Frontal cortex (tissue), 4 donors: ENCODE data around the gene UBE2J2. TPM values are rescaled to one million over a fixed set of nuclear protein-coding genes. Genes with fewer than 3 reads are reported as not detected.

Source experiments
- DNase-seq, 2 donors: peaks; one replicate each; pipeline ENCODE4 v3.0.0; 2012; ENCODE audit warnings: low spot score in 2 of 2
- FAIRE-seq: peaks from 2 replicates; lab custom pipeline; 2012; peaks lifted over from hg19 to GRCh38; lab: Jason Lieb, UNC
- total RNA-seq: library from RNA; depleted of rRNA; stranded (reverse); fragments of >200 nt; gene quantifications from one replicate; pipeline ENCODE4 v1.2.3, GENCODE V29; 2014
- donor health status: control.
- donor health status: control.
- donor health status: control.

The UBE2J2 gene
- total RNA-seq, 1 donor from 2014 or later: 37.9 TPM

DNA sequence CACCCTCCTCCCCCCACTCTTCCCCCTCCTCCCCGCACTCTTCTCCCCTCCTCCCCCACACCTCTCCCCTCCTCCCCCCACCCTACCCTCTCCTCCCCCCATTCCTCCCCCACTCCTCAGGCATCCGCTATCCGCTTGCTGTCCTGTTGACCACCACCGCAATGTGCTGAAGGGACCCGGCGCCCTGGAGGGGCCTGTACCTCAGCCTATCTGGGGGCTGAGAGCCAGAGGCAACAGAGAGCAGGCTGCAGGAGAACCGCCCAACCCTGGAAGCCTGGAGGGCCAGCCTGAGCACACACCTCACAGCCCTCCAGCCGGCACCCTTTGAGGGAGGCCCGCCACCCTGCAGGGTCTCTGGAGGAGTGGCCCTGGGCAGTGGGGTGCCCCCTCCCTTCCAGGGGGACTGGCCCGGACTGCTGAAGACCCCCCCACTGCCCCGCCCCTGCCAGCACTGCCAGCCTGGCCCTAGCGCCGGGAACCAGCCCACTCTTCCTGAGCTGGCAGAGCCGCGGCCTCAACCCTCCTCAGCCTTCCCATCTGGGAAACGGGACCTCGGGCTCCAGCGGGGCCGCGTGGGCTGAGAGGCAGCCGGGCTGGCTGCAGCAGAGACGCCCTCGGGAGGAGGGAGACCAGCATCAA lies 28.4 kb downstream of the UBE2J2 start:
- FAIRE-seq (no peak), DNase-seq (no peak)

DNA sequence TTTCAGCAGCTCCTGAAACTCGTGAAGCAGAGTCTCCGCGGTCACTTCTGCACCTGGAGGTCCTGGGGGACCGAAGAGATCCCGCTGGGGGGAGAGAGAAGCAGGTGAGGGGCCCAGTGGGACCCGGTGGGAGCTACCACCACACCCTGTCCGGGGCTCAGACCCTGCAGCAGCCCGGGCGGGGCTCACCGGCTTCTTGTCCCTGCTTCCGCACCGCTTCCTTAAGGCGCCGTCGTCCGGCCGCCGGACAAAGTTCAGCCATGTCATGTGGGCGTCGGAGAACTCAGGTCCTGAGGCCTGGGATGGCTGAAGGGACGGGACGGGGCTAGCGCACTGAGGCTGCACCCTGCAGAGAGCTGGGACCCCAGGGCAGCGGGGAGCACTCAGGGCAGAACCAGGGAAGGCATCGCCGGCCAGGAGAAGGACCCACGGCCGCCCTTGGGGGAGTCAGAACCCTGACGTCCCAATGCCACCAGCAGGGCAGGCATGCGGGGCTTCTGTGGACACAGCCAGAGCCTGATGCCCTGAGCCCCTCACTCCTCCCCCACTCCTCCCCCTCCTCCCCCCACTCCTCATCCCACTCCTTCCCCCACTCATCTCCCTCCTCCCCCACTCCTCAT lies 29.4 kb downstream of the UBE2J2 start:
- FAIRE-seq: no peak
- DNase-seq: no peak

DNA sequence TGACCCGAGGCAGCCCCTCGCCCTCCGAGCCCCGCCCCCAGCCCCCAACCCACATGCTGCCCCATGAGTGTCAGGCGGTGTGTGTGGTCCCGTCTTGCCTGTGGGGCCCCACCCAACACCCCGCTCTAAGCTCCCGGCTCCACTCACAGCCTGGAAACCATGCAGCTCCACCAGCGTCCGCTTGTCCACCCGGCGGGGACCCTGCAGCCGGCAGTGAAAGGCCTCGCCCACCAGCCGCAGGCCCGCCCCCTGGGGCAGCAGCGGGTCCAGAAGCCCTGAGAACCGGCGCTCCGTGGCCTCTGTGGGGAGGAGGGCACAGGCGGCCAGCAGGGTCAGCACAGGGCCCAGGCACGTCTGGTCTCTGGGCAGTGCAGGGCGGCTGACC lies 29.9 kb downstream of the UBE2J2 start:
- FAIRE-seq: no peak

DNA sequence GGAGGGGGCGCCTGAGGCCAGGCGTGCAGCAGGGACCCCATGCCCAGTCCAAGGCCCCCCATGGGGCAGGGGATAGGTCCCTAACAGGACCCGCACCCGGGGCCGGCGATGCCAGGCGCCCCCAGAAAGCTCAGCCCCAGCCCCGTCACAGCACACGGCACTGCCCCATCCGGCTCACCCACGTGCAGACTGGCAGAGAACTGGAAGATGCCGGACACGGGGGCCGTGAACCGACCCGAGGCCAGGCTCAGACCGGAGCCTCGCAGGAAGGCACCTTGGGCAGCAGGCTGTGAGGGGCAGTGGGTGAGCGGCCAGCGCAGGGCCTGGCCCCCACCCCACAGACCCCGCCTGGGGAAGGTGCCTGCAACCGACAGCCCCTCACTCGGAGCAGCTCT lies 30.4 kb downstream of the UBE2J2 start:
- no peak for FAIRE-seq
- DNase-seq: no peak

More for the DNA sequence above, 29.9 kb downstream of the UBE2J2 start:
- no peak for DNase-seq

DNA sequence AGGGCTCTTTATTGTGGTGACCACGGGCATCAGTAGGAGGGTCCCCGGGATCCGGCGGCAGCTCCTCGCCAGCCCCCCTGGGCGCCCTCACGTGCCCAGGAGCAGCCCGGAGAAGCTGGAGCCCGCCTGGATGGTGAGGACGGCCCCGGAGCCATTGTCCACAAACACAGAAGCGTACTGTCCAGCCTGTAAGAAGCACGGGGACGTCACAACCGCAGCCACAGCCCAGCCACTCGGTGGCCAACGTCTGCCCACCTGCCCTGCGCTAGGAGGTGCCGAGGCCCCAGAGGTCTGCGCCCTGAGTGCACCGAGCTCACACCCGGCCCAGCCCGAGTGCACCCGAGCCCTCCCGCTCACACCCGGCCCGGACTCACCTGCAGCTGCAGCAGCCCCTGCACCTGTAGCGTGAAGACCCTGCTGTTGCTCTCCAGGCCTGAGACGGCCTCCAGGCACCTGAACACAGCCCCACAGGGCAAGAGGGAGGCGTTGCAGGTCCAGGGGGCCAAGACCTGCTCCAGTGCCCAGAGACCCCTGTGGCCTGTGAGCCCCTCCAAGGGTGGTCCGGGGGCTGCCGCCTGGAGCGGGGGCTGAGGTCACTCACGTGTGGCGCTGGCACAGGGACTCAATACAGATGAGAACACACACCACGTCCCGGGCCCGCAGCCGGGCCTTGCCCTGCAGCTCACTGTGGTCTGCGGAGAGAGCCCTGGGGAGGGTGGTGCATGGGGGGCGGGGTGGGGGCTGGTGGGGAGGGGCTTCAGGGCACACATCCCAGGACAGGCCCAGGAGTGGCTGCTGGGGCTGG lies 31.0 kb downstream of the UBE2J2 start:
- no peak for FAIRE-seq
- DNase-seq: no peak

DNA sequence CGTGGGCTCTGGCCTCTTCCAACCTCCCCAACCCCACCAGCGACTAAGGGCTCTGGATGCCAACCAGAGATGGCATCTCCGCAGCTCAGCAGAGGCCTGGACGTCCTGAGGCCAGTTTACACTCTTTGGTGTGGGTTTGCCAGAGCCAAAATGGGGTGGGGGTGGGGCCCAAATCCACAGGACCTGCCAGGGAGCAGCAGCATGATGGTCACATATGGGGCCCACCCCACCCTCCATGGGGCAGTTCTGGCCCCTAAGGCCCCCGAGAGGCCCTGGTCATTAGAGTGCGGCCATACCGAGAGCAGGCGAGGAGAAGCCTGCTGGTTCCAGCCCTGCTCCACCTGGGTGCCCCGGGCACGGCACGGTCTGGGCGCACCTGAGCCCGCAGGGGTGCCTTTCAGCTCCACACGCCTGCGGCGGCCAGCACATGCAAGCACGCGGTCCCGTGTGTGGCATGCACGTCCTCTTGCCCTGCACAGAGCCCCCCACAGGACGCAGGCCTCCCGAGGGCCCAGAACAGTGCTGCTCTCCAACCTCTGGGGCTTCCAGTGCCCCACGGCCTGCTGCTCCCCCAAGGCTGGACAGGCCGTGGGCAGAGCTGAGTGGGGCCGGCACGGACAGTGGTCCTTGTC lies 31.9 kb downstream of the UBE2J2 start:
- FAIRE-seq: no peak
- DNase-seq: no peak

DNA sequence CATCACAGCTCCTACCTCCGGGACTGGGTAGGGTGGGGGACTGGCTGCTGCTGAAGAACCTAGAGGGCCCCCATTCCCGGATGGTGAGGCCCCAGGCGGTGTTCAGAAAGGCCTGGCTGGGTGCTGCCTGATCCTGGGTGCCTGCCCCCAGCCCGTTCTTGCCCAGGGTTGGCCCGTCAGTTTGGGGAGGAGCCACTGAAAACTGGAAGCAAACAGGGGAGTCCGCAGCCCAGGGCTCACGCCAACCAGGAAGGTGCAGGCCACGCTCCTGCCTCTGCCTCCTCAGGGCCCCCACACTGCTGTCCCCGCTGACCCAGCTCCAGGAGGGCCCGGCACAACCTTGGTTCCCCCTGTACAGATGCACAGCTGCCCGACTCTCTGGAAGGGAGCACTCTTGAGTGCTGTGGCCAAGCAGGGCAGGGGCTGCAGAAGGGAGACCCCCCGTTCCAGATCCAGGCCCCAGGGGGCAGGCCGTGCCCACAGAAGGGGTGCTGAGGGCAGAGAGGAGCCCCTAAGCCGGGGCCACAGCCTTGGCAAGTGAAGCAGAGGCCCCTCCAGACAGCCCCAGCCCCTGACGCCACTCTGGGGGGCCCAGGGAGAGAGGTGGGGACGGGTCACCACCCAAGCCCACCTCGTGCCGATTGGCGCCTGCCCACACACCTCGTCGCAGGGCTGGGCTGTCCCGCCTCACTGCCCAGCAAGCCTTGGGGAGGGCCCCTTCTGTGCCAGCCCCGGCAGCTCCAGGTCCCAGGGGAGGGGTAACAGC lies 32.6 kb downstream of the UBE2J2 start:
- no peak for DNase-seq
- no peak for FAIRE-seq

DNA sequence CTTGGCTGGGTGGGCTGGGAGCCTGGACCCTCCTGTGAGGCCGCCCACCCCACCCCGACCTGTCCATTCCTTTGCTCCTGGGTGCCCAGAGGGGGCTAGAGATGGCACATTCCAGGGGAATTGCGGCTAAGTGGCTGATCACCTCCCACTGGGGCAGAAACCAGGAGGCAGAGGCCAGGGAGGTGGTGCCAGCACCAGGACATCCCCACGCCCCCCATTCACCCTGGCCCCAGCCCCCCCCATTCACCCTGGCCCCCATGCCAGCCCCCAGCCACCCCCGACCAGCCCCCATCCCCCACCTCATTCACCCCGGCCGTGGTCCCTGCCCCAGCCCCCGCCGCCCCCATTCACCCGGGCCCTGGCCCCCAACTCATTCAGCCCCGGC lies 33.3 kb downstream of the UBE2J2 start:
- no peak for DNase-seq
- no peak for FAIRE-seq

DNA sequence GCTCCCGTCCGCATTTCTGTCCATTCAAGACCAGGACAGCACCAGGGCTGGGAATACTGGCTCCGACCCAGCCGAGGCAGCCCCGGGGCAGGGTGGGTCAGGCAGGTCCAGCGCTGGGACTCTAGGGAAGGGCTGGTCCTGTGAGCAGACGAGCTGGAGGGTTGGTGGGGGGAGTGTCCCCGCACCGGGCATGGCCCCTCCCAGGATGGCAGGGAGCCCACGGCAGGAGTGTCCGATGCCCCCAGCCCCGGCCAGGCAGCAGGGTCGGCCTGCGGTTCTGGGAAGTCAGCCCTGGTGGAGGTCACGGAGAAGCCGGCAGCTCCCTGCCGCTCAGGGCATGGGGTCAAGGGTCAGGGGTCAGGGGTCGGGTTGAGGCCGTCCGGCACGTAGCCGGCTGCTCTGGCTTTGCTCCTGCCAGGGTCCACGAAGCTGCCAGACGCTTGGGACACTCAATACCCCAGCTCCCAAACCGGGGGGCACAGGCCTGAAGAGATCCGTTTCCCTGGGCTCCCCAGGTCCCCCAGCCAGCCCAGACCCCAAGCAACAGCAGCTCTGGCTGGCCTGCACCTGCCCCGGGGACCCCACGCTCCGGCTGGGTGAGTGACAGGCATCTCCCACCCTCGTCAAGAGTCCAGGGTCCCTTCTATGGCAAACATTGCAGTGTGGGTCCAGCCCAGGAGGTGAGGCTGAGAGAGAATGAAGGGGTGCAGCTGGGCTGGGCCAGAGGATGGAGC lies 33.9 kb downstream of the UBE2J2 start:
- DNase-seq (no peak), FAIRE-seq (no peak)

DNA sequence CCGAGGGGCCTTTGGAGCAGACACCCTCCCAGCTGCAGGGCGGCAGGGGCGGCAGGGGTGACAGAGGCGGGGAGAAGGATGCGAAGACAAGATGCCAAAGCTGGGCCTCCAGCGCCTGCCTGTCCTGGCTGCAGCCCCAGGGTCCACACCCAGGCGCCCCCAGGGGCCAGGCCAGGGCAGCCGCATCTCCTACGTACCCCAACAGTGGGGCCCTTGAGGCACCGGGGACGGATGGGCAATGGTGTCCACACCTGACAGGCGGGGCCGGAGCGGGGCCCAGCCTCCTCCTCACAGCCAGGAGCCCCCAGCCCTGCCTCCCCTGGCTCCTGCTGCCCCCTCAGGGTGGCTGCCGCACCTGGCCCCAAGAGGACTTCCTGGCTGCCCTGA lies 34.4 kb downstream of the UBE2J2 start:
- no peak for FAIRE-seq
- no peak for DNase-seq

DNA sequence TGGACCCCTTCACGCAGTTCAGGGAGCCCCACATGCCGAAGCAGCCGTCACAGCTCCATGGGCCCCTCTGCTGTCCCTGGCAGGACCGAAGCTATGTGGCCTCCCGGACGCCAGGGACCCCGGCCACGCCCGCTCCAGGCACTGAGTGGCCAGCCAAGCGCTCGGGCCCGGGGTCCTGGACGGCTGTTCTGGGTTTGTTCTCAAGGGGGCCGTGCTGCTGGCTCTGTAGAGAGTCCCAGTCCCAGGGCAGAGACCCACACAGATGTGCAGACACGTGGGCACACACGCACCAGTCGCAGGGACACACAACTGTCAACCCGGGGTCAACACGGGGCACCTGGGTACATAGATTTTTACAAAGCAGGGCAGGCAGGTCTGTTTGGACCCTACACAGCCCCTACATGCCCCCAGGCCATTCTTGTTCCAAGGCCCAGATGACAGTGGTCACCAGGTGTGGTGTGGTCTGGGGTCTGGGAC lies 34.9 kb downstream of the UBE2J2 start:
- no peak for DNase-seq
- FAIRE-seq: no peak

DNA sequence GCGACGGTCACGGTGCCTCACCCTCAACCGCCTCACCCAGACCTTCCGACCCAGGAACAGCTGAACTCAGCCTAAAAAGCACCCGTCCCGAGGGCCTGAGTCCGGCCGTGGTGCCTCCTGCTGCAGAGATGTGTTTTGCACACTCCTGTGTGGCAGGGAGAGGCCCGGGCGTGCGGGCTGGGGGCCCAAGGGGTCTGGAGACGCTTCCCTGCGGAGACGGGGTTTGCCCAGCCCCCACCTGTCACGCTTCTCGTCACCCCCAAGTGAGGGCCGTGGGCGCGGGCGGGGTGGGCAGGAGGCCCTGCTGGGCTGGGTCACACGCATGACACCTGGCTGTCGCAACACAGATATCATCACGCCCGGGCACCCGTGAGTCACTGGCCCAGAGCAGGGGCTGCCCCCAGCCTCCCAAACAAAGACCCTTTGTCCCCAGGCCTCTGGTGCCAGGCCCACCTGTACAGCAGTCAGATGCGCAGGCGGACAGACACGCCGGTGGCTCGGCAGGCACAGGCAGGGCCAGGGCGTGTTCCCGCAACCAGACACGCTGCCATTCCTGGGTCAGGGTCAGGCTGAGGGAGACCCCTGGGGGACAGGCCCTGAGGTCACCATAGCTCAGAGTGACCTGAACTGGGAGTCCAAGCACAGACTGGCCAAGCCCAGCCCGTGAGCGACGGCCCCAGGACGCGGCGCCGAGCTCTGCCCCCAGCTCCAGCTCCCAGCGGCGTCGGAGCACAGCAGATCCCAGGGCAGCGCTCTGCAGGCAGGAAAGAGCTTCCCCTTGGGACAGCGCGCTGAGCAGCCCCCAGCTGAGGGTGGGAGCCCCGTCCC lies 35.6 kb downstream of the UBE2J2 start:
- DNase-seq (no peak), FAIRE-seq (no peak)

DNA sequence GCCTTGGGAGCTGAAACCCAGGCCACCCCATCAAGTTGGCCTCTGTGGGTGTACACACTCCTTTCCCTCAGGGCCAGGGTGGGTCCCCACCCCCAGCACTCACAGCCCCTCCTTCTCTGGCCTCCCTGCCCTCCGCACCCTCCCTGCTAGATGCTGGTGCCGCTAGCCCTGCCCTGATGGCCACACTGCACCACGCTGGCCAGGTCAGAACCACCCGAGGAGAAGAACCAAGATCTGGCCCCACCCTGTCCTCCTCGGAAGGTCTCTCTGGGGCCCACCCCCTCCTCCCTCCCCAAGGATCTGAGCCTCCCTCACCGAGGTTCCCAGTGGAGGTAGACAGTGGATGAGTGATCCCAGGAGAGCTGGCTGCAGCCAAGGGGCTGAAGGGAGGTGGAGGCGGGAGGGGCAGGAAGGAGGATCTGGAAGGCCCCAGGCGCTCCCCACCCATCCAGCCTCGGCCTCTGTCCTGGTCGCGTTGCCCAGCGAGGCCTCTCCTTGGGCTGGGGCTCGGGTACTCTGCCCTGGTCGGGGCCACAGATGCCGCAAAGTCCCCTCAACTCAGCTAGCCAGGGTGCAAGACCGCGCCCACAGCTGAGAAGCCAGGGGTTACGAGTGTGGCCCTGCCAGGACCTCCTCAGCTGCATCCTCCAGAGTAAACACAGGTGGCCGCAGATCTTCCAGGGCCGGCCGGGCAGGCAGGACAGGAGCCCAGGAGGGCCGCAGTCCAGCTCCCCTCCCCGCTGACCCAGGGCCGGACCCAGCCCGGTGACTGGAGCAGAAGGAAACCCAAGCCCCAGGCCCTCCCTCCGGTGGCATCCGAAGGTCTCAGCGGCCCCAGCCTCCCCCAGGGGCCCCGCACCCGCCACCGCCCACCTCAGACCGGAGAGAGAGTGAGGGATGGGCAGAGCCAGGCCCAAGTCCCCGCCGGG lies 36.4 kb downstream of the UBE2J2 start:
- no peak for FAIRE-seq
- no peak for DNase-seq

DNA sequence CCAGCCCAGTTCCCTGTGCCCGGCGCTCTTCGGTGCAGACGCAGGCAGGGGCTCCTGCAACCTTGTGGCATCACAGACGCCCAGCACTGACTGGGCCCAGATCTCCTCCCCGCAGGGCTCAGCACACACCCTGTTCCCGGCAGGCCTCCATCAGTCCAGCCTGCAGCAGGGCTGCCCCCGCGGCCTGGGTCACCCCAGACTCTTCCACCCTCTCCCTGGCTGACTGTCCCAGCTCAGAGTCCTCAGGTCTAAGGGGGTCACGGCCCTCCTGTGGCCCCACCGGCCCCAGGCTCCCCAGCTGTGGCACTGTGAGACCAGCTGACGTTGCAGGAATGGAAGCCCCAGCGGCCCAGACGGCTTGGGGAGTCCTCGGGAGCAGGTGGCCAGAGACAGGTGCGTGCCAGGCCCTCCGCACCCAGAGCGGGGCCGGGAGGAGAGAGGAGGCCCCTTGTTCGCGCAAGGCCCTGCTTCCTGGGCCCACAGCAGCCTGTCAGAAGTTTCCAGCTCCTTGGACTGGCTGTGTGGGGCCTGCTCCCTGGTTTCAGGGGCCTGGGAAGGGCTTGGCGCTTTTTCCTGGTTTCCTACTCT lies 37.4 kb downstream of the UBE2J2 start:
- no peak for DNase-seq
- no peak for FAIRE-seq

DNA sequence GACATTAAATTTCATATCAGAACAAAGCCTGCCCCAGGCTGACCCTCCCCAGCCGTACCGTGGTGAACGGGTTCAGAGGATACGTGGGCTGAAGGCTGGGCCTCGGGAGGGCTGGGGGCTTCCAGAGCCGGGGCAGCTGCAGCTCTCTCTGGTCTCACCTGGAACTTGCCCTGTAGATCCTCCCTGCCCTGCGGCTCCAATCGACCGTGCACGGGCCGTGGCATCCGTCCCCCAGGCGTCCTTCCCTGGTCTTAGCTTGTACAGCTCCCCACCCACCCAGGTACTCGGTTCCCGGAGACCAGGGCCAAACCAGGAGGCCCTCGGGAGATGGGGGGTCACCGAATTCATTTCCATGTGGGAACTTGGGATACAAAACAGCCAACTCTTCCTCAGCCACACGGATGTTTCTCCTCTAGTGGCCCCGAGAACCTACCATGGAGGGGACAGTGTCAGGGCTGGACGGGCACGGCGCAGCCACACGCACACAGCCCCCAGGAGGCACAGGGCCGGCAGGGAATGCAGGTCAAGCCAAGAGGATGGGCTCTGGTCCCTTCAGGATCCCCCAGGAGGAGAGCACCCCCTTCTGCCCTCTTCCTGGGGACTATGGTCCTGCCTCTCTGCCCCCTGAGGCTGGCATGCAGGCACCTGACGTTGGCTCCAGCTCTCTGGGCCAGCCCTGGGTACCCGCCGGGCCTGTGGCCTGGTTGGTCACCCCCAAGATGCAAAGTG lies 38.5 kb downstream of the UBE2J2 start:
- FAIRE-seq (no peak), DNase-seq (no peak)

DNA sequence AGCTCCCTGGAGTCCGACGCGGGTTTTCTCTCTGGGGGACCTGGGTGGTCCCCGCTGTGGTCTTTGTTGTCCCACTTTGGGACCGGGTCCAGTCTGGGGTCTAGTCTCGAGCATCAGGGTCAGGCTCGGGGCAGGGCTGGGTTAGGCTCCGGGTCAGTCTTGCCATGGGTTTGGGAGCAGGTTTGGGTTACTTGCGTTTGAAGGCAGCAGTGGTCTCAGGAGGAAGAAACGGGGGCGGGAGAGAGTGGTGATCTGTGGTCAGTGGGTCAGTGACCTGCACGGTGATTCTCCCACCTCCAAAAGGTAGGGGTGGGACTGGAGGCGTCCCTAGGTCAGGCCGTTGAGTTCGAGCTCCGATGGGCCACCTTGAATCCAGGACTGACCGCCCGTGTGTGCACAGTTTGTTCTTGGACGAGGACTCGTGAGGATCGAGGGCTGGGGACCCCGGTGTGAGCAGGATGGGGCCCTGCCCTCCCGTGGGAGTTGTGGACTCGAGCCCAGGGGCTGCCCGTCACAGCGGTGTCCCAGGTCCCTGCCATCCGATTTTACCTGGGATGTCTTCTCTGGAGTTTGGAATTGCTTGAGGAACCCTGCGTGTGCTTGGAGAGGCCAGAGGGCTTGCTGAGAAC lies 39.4 kb downstream of the UBE2J2 start:
- FAIRE-seq (no peak), DNase-seq (no peak)
